GM10266 (cell line): Measurements from ENCODE around the gene STRIP2.

Source experiments
- DNase-seq: peaks from one replicate; pipeline ENCODE4 v3.0.0; 2012; ENCODE audit errors: extremely low spot score
- CTCF ChIP-seq: IDR thresholded peaks from 2 replicates; pipeline ENCODE4 v1.5.1; 2012; ENCODE audit warnings: mild to moderate bottlenecking, low read depth; ENCODE audit not compliant: control insufficient read depth, insufficient read depth; ENCODE audit errors: missing control alignments

STRIP2 gene

GRCh38 chr7:129450295-129450694 is 16.1 kb downstream of the STRIP2 start:
- no peak for DNase-seq
- TF ChIP-seq CTCF = no peak

GRCh38 chr7:129452589-129453231 is 18.5 kb downstream of the STRIP2 start:
- no peak for TF ChIP-seq CTCF
- DNase-seq = no peak

GRCh38 chr7:129453510-129454248 is 19.4 kb downstream of the STRIP2 start:
- no peak for DNase-seq
- TF ChIP-seq CTCF = no peak

GRCh38 chr7:129454249-129454551 is 20.0 kb downstream of the STRIP2 start:
- TF ChIP-seq CTCF = no peak
- no peak for DNase-seq

- DNase-seq = no peak
- no peak for TF ChIP-seq CTCF
Measured at GRCh38 chr7:129456421-129456820, 22.2 kb downstream of the STRIP2 start.

GRCh38 chr7:129457101-129457500 is 22.9 kb downstream of the STRIP2 start:
- no peak for DNase-seq
- no peak for TF ChIP-seq CTCF

- no peak for DNase-seq
- no peak for TF ChIP-seq CTCF
Measured at GRCh38 chr7:129458171-129458570, 23.9 kb downstream of the STRIP2 start.
